Right ventricle myocardium inferior (tissue), 1 donor: ENCODE measurements around the gene ARHGEF4. TPM values are rescaled to one million over a fixed set of nuclear protein-coding genes. Genes with fewer than 3 reads are reported as not detected.
"Not testable (repeated sequence)": the region's sequence is repeated elsewhere in the genome, so short reads cannot be mapped to it uniquely, and the experiment has no call there.

ENCODE experiments used
- ATAC-seq: fragments of 200-7000 bp; cut with Tn5 transposase; one replicate; pipeline ENCODE4 v1.9.1; 2020; ENCODE audit warnings: mild to moderate bottlenecking, moderate library complexity
- DNase-seq: peaks from one replicate; pipeline ENCODE4 v3.0.0; 2021; ENCODE audit errors: missing footprints
- intact Hi-C: fragments of 100-400 bp; cut with DNase I; formaldehyde crosslinking; loops from one replicate; pipeline ENCODE4 v1.11.0; 2022
- total RNA-seq: library from RNA; stranded (reverse); fragmentation: NEBNext Ultra II Directional; extraction: Animal tissue kit (Norgen Biotek cat#: 25700); gene quantifications from one replicate; pipeline ENCODE4 v1.2.1, GENCODE V29; 2021
- donor health status: DM: no; HTN: yes; CAD: no; lungs with severe emphysema.

ARHGEF4 gene
- total RNA-seq, 1 donor from 2014 or later, result 4.1 TPM

GRCh38 chr2:131076707-131077106 lies 240.0 kb downstream of the ARHGEF4 start:
- intact Hi-C loops, result no loop called here
- DNase-seq (no peak), ATAC-seq (peak; percentile 11)

DNA sequence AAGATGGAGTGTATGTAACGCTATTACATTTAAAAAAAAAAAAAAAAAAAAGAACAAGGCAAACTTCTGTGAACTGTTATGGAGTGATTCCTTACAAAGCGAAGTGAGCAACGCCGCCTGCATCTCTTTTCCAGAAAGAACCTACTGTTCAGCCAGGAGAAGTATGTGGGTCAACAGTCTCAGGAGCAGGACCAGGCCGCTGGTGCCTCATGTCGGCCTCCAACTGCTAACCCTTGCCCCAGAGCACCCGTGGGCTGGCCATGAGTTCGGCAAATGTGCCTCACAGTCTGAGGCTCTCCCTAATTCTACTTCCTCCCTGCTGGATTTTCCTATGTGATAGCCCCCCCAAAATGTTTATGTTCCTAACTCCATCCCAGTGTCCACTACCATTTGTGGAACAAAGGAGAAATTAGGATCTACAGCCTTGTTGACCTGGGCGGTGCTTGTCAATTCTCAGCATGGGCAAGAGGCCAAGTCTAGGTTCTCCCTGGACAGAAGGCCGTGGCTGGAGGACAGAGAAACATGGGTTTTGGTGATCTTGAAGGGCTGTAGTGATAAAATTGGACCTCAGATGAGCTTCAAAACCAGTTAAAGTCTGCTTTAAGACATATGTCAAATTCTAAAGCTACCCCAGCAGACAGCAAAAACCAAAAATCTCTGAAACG lies 240.6 kb downstream of the ARHGEF4 start:
- peak; percentile 18 for ATAC-seq

GRCh38 chr2:131077966-131078365 lies 241.3 kb downstream of the ARHGEF4 start:
- ATAC-seq, result no peak
- DNase-seq, result no peak
- intact Hi-C loops, result no loop called here

More for the DNA sequence above, 240.6 kb downstream of the ARHGEF4 start:
- intact Hi-C loops, result no loop called here
- no peak for DNase-seq

DNA sequence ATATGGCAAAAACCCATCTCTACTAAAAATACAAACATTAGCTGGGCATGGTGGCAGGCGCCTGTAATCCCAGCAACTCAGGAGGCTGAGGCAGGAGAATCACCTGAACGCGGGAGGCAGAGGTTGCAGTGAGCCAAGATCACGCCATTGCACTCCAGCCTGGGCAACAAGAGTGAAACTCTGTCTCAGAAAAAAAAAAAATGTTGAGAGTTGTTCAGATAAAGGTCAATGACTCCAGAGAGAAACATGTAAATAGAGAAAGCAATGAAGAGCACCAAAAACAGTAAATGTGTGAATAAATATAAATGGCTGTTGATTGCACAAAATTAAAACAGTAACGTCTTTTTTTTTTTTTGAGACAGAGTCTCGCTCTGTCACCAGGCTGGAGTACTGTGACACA lies 243.2 kb downstream of the ARHGEF4 start:
- DNase-seq, intact Hi-C loops, ATAC-seq: not testable (repeated sequence)

DNA sequence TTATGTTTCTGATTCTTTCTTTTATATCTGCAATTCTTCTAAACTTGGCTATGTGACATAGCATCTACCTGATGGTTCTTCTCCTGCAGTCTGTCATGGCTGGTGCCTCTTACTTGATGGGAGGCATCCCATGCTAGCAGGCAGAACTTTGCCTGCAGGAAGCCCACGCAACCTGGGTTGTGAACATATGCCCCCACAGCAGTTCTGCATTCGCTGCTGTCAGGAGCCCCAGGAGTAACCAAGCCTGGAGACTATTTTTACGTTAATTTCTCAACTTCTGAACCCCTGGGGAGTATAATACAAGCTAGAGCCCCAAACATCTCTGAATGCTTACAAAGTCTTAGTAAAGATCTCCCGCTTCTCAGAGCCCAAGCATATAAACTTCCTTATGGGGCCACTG lies 244.5 kb downstream of the ARHGEF4 start:
- intact Hi-C loops, result no loop called here
- no peak for ATAC-seq
- no peak for DNase-seq

DNA sequence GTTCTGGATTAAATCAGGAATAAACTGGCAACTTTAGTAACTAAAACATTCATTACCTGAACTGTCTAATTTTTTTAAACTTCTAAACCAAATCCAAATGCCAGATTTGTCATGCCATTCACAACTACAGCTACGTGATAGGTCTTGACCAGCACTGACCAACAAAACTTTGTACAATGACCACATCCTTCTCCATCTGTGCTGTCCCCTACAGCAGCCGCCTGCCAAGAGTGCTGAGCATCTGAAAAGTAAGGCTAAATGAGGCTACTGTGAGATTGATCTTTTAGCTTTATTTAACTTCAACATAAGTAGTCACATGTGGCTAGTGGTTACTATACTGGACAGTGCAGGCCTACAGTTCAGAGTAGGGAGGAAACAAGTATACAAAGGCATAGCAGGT lies 248.9 kb downstream of the ARHGEF4 start:
- ATAC-seq (no peak), DNase-seq (no peak)
- intact Hi-C loops, result no loop called here

DNA sequence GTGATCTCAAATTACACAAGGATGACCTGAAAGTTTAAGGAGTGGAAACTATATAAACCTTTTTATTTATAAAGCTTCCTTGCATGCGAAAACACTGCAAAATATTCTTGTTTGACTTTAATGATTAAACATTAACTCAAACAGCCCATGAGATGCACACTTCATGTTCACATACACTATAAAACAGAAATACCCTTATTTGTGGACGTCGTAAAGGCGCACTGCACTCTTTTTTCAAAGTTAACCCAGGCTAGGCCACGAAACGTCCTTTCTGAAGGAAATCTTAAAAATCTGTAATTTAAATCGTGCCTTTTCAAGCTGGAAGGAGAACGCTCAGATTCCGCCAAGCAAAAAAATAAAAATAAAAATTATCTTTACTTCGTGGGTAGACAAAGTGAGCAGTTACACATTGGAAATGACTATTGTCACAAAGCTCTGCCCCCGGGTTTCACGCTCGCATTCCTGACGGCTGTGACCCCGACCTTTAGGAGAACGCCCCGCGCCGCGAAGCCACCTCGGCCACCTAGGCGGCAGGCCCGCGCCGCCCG lies 255.8 kb downstream of the ARHGEF4 start:
- no peak for ATAC-seq
- intact Hi-C loops, result loop anchor here (1.0 kb wide), 1 partner anchor 13 kb away; the partner anchor contains the start of gene PLEKHB2
- DNase-seq, result no peak

GRCh38 chr2:131093006-131093695 lies 256.4 kb downstream of the ARHGEF4 start, which contains the start of gene FAM168B:
FAM168B (minus strand) TSS chr2:131093460; CDS start chr2:131082646, 10,814 bp downstream.
- DNase-seq (peak; percentile 94), ATAC-seq (peak; percentile 97)
- intact Hi-C loops, result loop anchor here (1.0 kb wide), 1 partner anchor 12 kb away; the partner anchor contains the start of gene PLEKHB2

DNA sequence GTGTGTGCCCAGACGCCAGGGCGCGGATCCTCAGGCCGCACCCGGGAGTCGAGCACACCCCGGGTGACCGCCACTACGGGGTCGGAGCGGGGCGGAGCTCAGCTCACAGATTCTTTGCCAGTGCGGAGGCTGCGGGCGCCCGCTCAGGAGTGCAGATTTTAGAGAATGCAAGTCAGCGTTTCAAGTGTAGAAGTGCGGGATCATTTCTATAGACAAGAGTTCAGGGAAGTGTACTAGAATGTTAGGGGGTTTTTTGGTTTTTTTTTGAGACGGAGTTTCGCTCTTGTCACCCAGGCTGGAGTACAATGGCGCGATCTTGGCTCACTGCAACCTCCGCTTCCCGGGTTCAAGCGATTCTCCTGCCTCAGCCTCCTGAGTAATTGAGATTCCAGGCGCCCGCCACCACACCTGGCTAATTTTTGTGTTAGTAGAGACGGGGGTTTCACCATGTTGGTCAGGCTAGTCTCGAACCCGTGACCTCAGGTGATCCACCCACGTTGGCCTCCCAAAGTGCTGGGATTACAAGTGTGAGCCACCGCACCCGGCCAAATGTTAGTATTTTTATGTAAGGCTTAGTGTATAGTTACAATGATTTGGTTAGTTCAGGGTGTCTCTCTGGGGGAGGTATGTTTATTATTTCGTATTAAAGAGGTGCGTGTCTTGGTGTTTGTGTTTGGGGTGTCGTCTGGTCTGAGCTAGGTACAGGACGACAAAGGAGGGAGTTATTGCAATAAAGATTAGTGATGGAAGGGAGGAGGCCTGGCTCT lies 257.2 kb downstream of the ARHGEF4 start:
- DNase-seq (peak; percentile 93), ATAC-seq (peak; percentile 89)
- intact Hi-C loops, result loop anchor here (1.0 kb wide), 1 partner anchor 11 kb away; the partner anchor contains the start of gene PLEKHB2

DNA sequence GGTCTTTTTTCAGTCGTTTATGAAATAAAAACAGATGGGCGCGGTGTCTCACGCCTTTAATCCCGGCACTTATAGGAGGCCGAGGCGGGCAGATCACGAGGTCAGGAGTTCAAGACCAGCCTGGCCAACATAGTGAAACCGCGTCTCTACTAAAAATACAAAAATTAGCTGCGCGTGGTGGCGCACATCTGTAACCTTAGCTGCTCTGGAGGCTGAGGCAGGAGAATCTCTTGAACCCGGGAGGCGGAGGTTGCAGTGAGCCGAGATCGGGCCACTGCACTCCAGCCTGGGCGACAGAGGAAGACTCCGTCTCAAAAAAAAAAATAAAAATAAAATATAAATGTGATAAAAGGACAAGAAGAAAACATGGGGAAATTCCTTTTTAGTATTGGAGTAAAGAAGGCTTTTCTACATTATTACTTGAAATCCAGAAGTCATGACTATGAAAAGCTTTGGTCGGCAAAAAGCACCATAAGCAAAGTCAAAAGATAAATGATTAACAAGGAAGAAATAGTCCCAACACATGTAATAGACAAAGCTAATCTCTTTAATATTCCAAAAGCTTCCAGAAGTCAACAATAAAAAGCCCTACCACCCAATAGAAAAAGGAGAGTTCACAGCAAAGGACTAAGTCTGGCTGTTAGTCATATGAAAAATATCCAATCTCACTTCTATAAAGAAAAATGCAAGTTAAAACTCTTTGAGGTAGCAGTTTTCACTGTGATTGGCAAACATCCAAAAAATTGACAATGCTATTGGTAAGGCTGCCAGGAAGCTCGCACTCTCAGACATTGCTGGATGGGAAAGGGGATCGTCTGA lies 258.0 kb downstream of the ARHGEF4 start:
- intact Hi-C loops, result no loop called here

More for the DNA sequence above, 258.0 kb downstream of the ARHGEF4 start:
- ATAC-seq (no peak), DNase-seq (no peak)

Other genes with a start within 250 kb of the ARHGEF4 start
- not detected for gene CFC1, start 237.3 kb upstream of the ARHGEF4 start, total RNA-seq
- gene POTEJ, start 225.5 kb upstream of the ARHGEF4 start, total RNA-seq, result not detected
- gene GPR148, start 107.8 kb upstream of the ARHGEF4 start, total RNA-seq, result not detected
- not detected for gene AMER3, start 81.4 kb upstream of the ARHGEF4 start, total RNA-seq